OCI-LY3 (cell line): ENCODE results near the gene SLC25A24.

Experiments
- EZH2phosphoT487 ChIP-seq: fragments of 200-600 bp; shearing (Covaris generic); IDR thresholded peaks from 2 replicates; pipeline ENCODE4 v1.6.1; 2018; ENCODE audit warnings: antibody characterized with exemption, mixed run types, low read depth
- TF ChIP-seq, protein P1 (sequence below): fragments of 200-600, 300-600 bp; sonication (generic); IDR thresholded peaks from 2 replicates; pipeline ENCODE4 v1.5.1; 2014; ENCODE audit warnings: antibody characterized with exemption, low read length, low read depth

DNA sequence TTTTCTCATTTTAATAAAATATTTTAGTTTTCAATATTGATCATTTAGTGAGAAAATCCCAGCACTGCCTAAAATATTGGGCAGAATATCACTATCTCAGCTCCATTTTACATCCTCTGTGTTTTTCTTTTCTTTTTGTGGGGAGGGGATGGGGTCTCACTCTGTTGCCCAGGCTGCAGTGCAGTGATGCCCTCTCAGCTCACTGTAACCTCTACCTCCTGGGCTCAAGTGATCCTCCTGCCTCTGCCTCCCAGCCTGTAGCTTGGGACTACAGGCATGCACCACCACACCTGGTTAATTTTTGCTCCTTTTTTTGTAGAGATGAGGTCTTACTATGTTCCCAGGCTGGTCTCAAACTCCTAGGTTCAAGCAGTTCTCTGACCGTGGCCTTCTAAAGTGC, 76.1 kb downstream of the SLC25A24 start:
- TF ChIP-seq, protein P1, sequence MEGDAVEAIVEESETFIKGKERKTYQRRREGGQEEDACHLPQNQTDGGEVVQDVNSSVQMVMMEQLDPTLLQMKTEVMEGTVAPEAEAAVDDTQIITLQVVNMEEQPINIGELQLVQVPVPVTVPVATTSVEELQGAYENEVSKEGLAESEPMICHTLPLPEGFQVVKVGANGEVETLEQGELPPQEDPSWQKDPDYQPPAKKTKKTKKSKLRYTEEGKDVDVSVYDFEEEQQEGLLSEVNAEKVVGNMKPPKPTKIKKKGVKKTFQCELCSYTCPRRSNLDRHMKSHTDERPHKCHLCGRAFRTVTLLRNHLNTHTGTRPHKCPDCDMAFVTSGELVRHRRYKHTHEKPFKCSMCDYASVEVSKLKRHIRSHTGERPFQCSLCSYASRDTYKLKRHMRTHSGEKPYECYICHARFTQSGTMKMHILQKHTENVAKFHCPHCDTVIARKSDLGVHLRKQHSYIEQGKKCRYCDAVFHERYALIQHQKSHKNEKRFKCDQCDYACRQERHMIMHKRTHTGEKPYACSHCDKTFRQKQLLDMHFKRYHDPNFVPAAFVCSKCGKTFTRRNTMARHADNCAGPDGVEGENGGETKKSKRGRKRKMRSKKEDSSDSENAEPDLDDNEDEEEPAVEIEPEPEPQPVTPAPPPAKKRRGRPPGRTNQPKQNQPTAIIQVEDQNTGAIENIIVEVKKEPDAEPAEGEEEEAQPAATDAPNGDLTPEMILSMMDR, result no peak
- no peak for TF ChIP-seq EZH2phosphoT487
